ENCODE measurements around the gene RNF222. TPM values are rescaled to one million over a fixed set of nuclear protein-coding genes. Genes with fewer than 3 reads are reported as not detected.

The RNF222 gene
- polyA plus RNA-seq, 2 of the 4 experiments (the other 2 are of a cell fraction): not detected

GRCh38 chr17:8430966-8431365 lies 33.3 kb upstream of the RNF222 start (continued):
- TF ChIP-seq BCL3 (IDR thresholded peaks at IDR 0.05): no peak
- TF ChIP-seq RCOR1 (IDR thresholded peaks at IDR 0.05; ENCODE audit: low read depth, low read length): no peak
- TF ChIP-seq ATOH8 (CRISPR knock-in tag; IDR thresholded peaks at IDR 0.05; ENCODE audit: low read depth): no peak
- no peak for TF ChIP-seq EP300 (IDR thresholded peaks at IDR 0.05)
- TF ChIP-seq MAZ (IDR thresholded peaks at IDR 0.05; ENCODE audit: borderline replicate concordance, low read depth, low read length): no peak
- TF ChIP-seq MYC (IDR thresholded peaks at IDR 0.05; ENCODE audit: borderline replicate concordance, low read length): no peak

- Histone ChIP-seq H3K4me1 (peaks cover 1% of the 10 kb centered on the region; the same call in 2 of the 3 replicates), H3K9me3 (no peaks in the 10 kb centered on the region), H3K4me3 (no peak overlapping the region), H3K4me2 (no peak overlapping the region), H3K27ac (no peak overlapping the region)
- POLR2A ChIA-PET: interaction anchor here (0.6 to 2.0 kb wide), 2 partner anchors 9 kb away, joined by 3 to 9 read pairs; partner anchors contain the start of gene NDEL1
- ATAC-seq (no peak), FAIRE-seq (no peak), DNase-seq (ENCODE audit: low read depth in 1 of 2, low spot score in 1 of 2) (no peak)
- CTCF ChIA-PET: interaction anchor here (0.6 to 3.5 kb wide), 6 partner anchors 9 to 319 kb away, joined by 3 to 22 read pairs (median 4); partner anchors contain the start of gene NDEL1
- TF ChIP-seq POLR2A (IDR thresholded peaks at IDR 0.05; ENCODE audit: low read length): no peak
- 88% methylated on average over 3 of the region's 3 CpGs for WGBS (ENCODE audit: missing lambda C conversion rate)
Observed at GRCh38 chr17:8426802-8427201, 29.2 kb upstream of the RNF222 start.

GRCh38 chr17:8426094-8426720 lies 28.6 kb upstream of the RNF222 start:
- Histone ChIP-seq H3K27ac (no peak overlapping the region), H3K9me3 (no peaks in the 10 kb centered on the region), H3K4me2 (no peak overlapping the region), H3K4me3 (no peak overlapping the region), H3K4me1 (peaks cover 7% of the 10 kb centered on the region; the same call in 2 of the 3 replicates)
- no peak for ATAC-seq
- ChIA-PET POLR2A (interaction anchor here (2.0 kb wide), 1 partner anchor 9 kb away, joined by 9 read pairs; the partner anchor contains the start of gene NDEL1), CTCF (interaction anchor here (0.6 to 3.5 kb wide), 8 partner anchors 9 to 469 kb away, joined by 3 to 22 read pairs (median 4); partner anchors contain the start of gene NDEL1)
- no peak for FAIRE-seq
- TF ChIP-seq CHD4 (IDR thresholded peaks at IDR 0.05; ENCODE audit: borderline replicate concordance) (no peak), CBX8 (IDR thresholded peaks at IDR 0.05) (no peak), ATOH8 (CRISPR knock-in tag; IDR thresholded peaks at IDR 0.05; ENCODE audit: low read depth) (no peak), JUNB (IDR thresholded peaks at IDR 0.05) (no peak), SMC3 (IDR thresholded peaks at IDR 0.05) (no peak), CBX2 (IDR thresholded peaks at IDR 0.05; ENCODE audit: borderline replicate concordance, low read depth) (no peak), RNF2 (IDR thresholded peaks at IDR 0.05; ENCODE audit: borderline replicate concordance, low read depth) (no peak), NPAS2 (CRISPR knock-in tag; IDR thresholded peaks at IDR 0.05; ENCODE audit: borderline replicate concordance) (no peak), POLR2AphosphoS2 (conservative IDR thresholded peaks at IDR 0.05; ENCODE audit: low read length) (no peak), RCOR1 (IDR thresholded peaks at IDR 0.05; ENCODE audit: low read depth, low read length) (no peak), MAZ (IDR thresholded peaks at IDR 0.05; ENCODE audit: borderline replicate concordance, low read depth, low read length) (no peak), RFX5 (IDR thresholded peaks at IDR 0.05) (no peak), FOXS1 (CRISPR knock-in tag; IDR thresholded peaks at IDR 0.05) (no peak), MAX (IDR thresholded peaks at IDR 0.05) (no peak), KDM1A (IDR thresholded peaks at IDR 0.05; ENCODE audit: low read depth) (no peak), REST (IDR thresholded peaks at IDR 0.05) (no peak), E2F6 (IDR thresholded peaks at IDR 0.05; ENCODE audit: borderline replicate concordance, low read depth) (no peak), BCL3 (IDR thresholded peaks at IDR 0.05) (no peak), HDAC2 (IDR thresholded peaks at IDR 0.05) (no peak), CEBPB (IDR thresholded peaks at IDR 0.05) (no peak)
- DNase-seq (ENCODE audit: low read depth in 1 of 2, low spot score in 1 of 2): no peak
- WGBS (ENCODE audit: missing lambda C conversion rate): 48% methylated on average over 6 of the region's 6 CpGs
